ENCODE results near the gene GMPR. TPM values are rescaled to one million over a fixed set of nuclear protein-coding genes. Genes with fewer than 3 reads are reported as not detected.

The GMPR gene
- total and polyA plus RNA-seq, 2 donors (not counting 3 experiments of a cell fraction or from before 2014, with no cell fraction given), result 36.3 to 64.0 TPM

DNA sequence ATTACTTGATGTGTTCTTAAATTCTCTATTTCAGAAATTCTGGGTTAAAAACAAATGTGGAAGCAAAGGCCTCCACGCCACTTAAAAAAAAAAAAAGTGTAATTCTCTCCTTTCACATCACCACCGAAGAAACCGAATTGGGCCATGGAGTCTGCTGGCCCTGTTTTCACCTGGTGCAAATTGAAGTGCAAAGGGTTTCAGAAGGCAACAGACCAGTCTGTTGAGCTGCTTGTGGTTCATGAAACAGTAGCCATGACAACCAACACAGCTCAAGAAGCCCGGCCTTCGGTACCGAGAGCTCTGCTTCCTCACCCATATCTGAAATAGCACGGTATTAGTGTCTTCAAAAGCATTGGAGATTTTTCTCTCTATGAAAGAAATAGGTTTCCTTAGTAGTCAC is 63.1 kb downstream of the GMPR start:
- POLR2A ChIA-PET, result no interaction called here
- CTCF ChIA-PET, result interaction anchor here (0.8 to 1.1 kb wide), 3 partner anchors 11 to 14 kb away, joined by 3 read pairs; no protein-coding TSS in a partner anchor
- peaks cover 0 to 6% of the 10 kb centered on the region in 2 experiments for H3K36me3 ChIP-seq (ENCODE audit: control insufficient read depth in 2 of 2, extremely low read depth in 1 of 2, insufficient read depth in 2 of 2, low read length in 2 of 2)

More for the DNA sequence above, 63.1 kb downstream of the GMPR start:
- dilution Hi-C loops (cut with MboI; ENCODE audit: extremely low pct_ligation_motif_present, low sequenced_read_pairs) (no loop called here), intact Hi-C loops (cut with micrococcal nuclease) (no loop called here)
- Histone ChIP-seq H3K27me3 (ENCODE audit: control insufficient read depth in 2 of 2, insufficient read depth in 2 of 2, low read length in 2 of 2) (no peaks in the 10 kb centered on the region), H3K4me3 (replicated peaks in 1 of 3; ENCODE audit: insufficient read depth in 1 of 3, low read depth in 1 of 3, low read length in 3 of 3) (no peak overlapping the region), H3K79me2 (ENCODE audit: control insufficient read depth, insufficient read depth, low read length) (no peaks in the 10 kb centered on the region), H2AFZ (ENCODE audit: low read depth, low read length) (no peak overlapping the region), H3K9me1 (replicated peaks; ENCODE audit: control insufficient read depth, extremely low read depth, insufficient read depth, low read length) (no peaks in the 10 kb centered on the region), H3K9ac (replicated peaks; ENCODE audit: extremely low read depth, insufficient read depth, low read length) (no peak overlapping the region), H4K20me1 (replicated peaks; ENCODE audit: control insufficient read depth, extremely low read depth, insufficient read depth, low read length) (no peaks in the 10 kb centered on the region), H3K9me3 (replicated peaks; ENCODE audit: control insufficient read depth, insufficient read depth, low read length) (no peaks in the 10 kb centered on the region), H3K4me2 (ENCODE audit: insufficient read depth, low read length) (no peak overlapping the region), H3K4me1 (ENCODE audit: control insufficient read depth, extremely low read depth, insufficient read depth, low read length) (peaks cover 6% of the 10 kb centered on the region), H3K27ac (ENCODE audit: insufficient read depth, low read depth, low read length) (no peak overlapping the region)
- no peak for TF ChIP-seq EZH2 (IDR thresholded peaks at IDR 0.05; ENCODE audit: borderline replicate concordance, low read depth, low read length, severe bottlenecking)
- TF ChIP-seq POLR2AphosphoS5 (IDR thresholded peaks at IDR 0.05; ENCODE audit: insufficient read depth, low read depth, low read length), result no peak
- TF ChIP-seq GATA2 (IDR thresholded peaks at IDR 0.05; ENCODE audit: insufficient read depth, insufficient read length, low read depth, low read length), result no peak
- no peak for TF ChIP-seq JUN (IDR thresholded peaks at IDR 0.05; ENCODE audit: borderline replicate concordance, insufficient read depth, insufficient read length, low read depth)
- TF ChIP-seq, protein P1, sequence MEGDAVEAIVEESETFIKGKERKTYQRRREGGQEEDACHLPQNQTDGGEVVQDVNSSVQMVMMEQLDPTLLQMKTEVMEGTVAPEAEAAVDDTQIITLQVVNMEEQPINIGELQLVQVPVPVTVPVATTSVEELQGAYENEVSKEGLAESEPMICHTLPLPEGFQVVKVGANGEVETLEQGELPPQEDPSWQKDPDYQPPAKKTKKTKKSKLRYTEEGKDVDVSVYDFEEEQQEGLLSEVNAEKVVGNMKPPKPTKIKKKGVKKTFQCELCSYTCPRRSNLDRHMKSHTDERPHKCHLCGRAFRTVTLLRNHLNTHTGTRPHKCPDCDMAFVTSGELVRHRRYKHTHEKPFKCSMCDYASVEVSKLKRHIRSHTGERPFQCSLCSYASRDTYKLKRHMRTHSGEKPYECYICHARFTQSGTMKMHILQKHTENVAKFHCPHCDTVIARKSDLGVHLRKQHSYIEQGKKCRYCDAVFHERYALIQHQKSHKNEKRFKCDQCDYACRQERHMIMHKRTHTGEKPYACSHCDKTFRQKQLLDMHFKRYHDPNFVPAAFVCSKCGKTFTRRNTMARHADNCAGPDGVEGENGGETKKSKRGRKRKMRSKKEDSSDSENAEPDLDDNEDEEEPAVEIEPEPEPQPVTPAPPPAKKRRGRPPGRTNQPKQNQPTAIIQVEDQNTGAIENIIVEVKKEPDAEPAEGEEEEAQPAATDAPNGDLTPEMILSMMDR (IDR thresholded peaks at IDR 0.05; ENCODE audit: extremely low read depth in 1 of 2, insufficient read depth in 1 of 2, low read depth in 1 of 2, low read length in 2 of 2), result no peak
- TF ChIP-seq, protein P2, sequence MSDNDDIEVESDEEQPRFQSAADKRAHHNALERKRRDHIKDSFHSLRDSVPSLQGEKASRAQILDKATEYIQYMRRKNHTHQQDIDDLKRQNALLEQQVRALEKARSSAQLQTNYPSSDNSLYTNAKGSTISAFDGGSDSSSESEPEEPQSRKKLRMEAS (IDR thresholded peaks at IDR 0.05; ENCODE audit: insufficient read depth, insufficient read length), result no peak
- TF ChIP-seq MYC (IDR thresholded peaks at IDR 0.05; ENCODE audit: low read depth, low read length), result no peak
- DNase-seq (ENCODE audit: low read depth, low spot score) (no peak), FAIRE-seq (no peak)
- no TSS peak for BruUV-seq (replicated peaks)

Data from endothelial cell of umbilical vein (primary cell).